ENCODE results near the gene PRMT2.

The PRMT2 gene

GRCh38 chr21:46597031-46597430 lies 38.4 kb upstream of the PRMT2 start:
- Histone ChIP-seq H4K20me1 (ENCODE audit: low read depth, low read length) (no peaks in the 10 kb centered on the region), H3F3A (ENCODE audit: insufficient read depth) (no peaks in the 10 kb centered on the region), H3K4me3 (ENCODE audit: insufficient read depth, low read length, poor library complexity, severe bottlenecking) (no peak overlapping the region), H3K79me2 (ENCODE audit: insufficient read depth, low read length) (no peaks in the 10 kb centered on the region), H3K36me3 (ENCODE audit: low read length) (no peaks in the 10 kb centered on the region), H3K9ac (ENCODE audit: low read length) (no peak overlapping the region), H3K9me2 (replicated peaks; ENCODE audit: insufficient read depth, low read length) (no peaks in the 10 kb centered on the region), H3K27me3 (ENCODE audit: low read length) (no peaks in the 10 kb centered on the region), H3K4me2 (ENCODE audit: low read depth, low read length, poor library complexity, severe bottlenecking) (no peak overlapping the region), H3K27ac (ENCODE audit: low read depth, low read length) (no peak overlapping the region), H3K9me3 (ENCODE audit: insufficient read depth, low read length) (peaks cover 13% of the 10 kb centered on the region; the same call in 1 of the 2 replicates), H2AFZ (ENCODE audit: low read depth, low read length, severe bottlenecking) (no peak overlapping the region)
- no peak for TF ChIP-seq CTCF (IDR thresholded peaks at IDR 0.05; ENCODE audit: insufficient read depth, low read length, poor library complexity, severe bottlenecking)
- no peak for TF ChIP-seq EZH2phosphoT487 (conservative IDR thresholded peaks at IDR 0.05; ENCODE audit: low read length)

GRCh38 chr21:46597896-46598343 lies 37.6 kb upstream of the PRMT2 start:
- TF ChIP-seq CTCF (IDR thresholded peaks at IDR 0.05; ENCODE audit: insufficient read depth, low read length, poor library complexity, severe bottlenecking) (no peak), EZH2phosphoT487 (conservative IDR thresholded peaks at IDR 0.05; ENCODE audit: low read length) (no peak)
- no peaks in the 10 kb centered on the region for H3K9me2 ChIP-seq (replicated peaks; ENCODE audit: insufficient read depth, low read length)
- no peak overlapping the region for H3K27ac ChIP-seq (ENCODE audit: low read depth, low read length)
- no peaks in the 10 kb centered on the region for H3F3A ChIP-seq (ENCODE audit: insufficient read depth)
- H3K79me2 ChIP-seq (ENCODE audit: insufficient read depth, low read length) = no peaks in the 10 kb centered on the region
- H3K4me3 ChIP-seq (ENCODE audit: insufficient read depth, low read length, poor library complexity, severe bottlenecking) = no peak overlapping the region
- H3K27me3 ChIP-seq (ENCODE audit: low read length) = no peaks in the 10 kb centered on the region
- no peaks in the 10 kb centered on the region for H3K36me3 ChIP-seq (ENCODE audit: low read length)
- H3K9ac ChIP-seq (ENCODE audit: low read length) = no peak overlapping the region
- peaks cover 13% of the 10 kb centered on the region; the same call in 1 of the 2 replicates for H3K9me3 ChIP-seq (ENCODE audit: insufficient read depth, low read length)
- no peaks in the 10 kb centered on the region for H4K20me1 ChIP-seq (ENCODE audit: low read depth, low read length)
- no peak overlapping the region for H2AFZ ChIP-seq (ENCODE audit: low read depth, low read length, severe bottlenecking)
- no peak overlapping the region for H3K4me2 ChIP-seq (ENCODE audit: low read depth, low read length, poor library complexity, severe bottlenecking)

GRCh38 chr21:46598581-46599572 lies 36.6 kb upstream of the PRMT2 start:
- H3K79me2 ChIP-seq (ENCODE audit: insufficient read depth, low read length) = no peaks in the 10 kb centered on the region
- no peak overlapping the region for H3K9ac ChIP-seq (ENCODE audit: low read length)
- H3K4me3 ChIP-seq (ENCODE audit: insufficient read depth, low read length, poor library complexity, severe bottlenecking) = no peak overlapping the region
- H3K27me3 ChIP-seq (ENCODE audit: low read length) = no peaks in the 10 kb centered on the region
- no peak overlapping the region for H3K4me2 ChIP-seq (ENCODE audit: low read depth, low read length, poor library complexity, severe bottlenecking)
- H4K20me1 ChIP-seq (ENCODE audit: low read depth, low read length) = no peaks in the 10 kb centered on the region
- H3K27ac ChIP-seq (ENCODE audit: low read depth, low read length) = no peak overlapping the region
- no peaks in the 10 kb centered on the region for H3K9me2 ChIP-seq (replicated peaks; ENCODE audit: insufficient read depth, low read length)
- no peaks in the 10 kb centered on the region for H3K36me3 ChIP-seq (ENCODE audit: low read length)
- H2AFZ ChIP-seq (ENCODE audit: low read depth, low read length, severe bottlenecking) = no peak overlapping the region
- H3K9me3 ChIP-seq (ENCODE audit: insufficient read depth, low read length) = peaks cover 6% of the 10 kb centered on the region; the same call in 1 of the 2 replicates
- H3F3A ChIP-seq (ENCODE audit: insufficient read depth) = no peaks in the 10 kb centered on the region
- no peak for TF ChIP-seq EZH2phosphoT487 (conservative IDR thresholded peaks at IDR 0.05; ENCODE audit: low read length)
- TF ChIP-seq CTCF (IDR thresholded peaks at IDR 0.05; ENCODE audit: insufficient read depth, low read length, poor library complexity, severe bottlenecking) = no peak

Data from SU-DHL-6 (cell line).